Measurements from ENCODE around the gene NCS1. TPM values are rescaled to one million over a fixed set of nuclear protein-coding genes. Genes with fewer than 3 reads are reported as not detected.

NCS1 gene
- total and polyA plus RNA-seq, 9 of the 15 experiments (the other 6 are each of a cell fraction or from before 2014, with no cell fraction given) = 0.28 to 27.0 (median 9.6) TPM

DNA sequence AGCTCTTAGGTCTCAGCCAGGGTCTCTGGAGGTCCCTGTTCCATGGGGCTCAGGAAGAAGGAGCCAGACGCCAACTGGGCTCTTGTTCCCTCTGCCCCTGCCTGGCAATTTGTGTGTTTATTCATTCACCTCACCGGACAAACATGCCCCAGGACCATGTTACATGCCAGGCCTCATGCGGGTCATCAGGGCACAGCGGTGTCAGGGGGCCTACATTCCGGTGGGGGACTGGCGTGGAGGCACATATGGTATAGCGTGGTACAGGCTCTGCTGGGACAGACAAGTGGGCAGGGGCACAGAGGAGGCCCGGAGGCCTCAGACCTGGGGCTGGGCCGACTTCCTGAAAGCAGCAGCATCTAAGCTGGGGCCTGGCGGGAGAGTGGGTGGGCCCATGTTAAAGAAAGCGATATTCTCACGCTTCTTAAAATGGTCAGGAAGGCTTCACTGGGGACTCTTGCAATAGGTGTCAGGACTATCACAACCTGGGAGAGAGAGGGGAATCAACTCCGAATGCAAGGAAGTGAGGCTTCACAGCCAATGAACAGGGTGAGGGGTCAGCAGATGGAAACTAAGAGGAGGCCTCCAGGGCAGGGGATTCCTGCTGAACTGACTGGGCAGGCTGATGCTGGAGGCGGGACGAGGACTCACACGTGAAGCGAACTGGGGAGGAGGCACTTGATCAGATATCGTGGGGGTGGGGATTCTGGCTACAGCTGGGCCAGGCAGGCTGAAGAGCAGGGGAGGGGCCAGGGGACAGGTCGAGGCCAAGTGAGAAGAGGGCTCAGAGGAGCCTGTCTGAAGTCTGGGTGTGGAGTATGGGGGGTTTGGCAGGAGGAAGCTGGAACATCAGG is 41.9 kb downstream of the NCS1 start (continued):
- TF ChIP-seq, protein P1, sequence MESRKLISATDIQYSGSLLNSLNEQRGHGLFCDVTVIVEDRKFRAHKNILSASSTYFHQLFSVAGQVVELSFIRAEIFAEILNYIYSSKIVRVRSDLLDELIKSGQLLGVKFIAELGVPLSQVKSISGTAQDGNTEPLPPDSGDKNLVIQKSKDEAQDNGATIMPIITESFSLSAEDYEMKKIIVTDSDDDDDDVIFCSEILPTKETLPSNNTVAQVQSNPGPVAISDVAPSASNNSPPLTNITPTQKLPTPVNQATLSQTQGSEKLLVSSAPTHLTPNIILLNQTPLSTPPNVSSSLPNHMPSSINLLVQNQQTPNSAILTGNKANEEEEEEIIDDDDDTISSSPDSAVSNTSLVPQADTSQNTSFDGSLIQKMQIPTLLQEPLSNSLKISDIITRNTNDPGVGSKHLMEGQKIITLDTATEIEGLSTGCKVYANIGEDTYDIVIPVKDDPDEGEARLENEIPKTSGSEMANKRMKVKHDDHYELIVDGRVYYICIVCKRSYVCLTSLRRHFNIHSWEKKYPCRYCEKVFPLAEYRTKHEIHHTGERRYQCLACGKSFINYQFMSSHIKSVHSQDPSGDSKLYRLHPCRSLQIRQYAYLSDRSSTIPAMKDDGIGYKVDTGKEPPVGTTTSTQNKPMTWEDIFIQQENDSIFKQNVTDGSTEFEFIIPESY (CRISPR knock-in tag; IDR thresholded peaks at IDR 0.05) = 0 out of 2 replicates have a peak, but pooled peaks have one; percentile 38
- no peak for TF ChIP-seq PHB2 (IDR thresholded peaks at IDR 0.05; ENCODE audit: low read depth)
- TF ChIP-seq HDGF (IDR thresholded peaks at IDR 0.05) = 0 out of 2 replicates have a peak, but pooled peaks have one; percentile 45
- TF ChIP-seq, protein P2, sequence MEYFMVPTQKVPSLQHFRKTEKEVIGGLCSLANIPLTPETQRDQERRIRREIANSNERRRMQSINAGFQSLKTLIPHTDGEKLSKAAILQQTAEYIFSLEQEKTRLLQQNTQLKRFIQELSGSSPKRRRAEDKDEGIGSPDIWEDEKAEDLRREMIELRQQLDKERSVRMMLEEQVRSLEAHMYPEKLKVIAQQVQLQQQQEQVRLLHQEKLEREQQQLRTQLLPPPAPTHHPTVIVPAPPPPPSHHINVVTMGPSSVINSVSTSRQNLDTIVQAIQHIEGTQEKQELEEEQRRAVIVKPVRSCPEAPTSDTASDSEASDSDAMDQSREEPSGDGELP (CRISPR knock-in tag; IDR thresholded peaks at IDR 0.05; ENCODE audit: borderline replicate concordance) = peak; percentile 98
- TF ChIP-seq L3MBTL2 (IDR thresholded peaks at IDR 0.05) = peak; percentile 65; the same call in 1 of the 2 replicates
- no peak for TF ChIP-seq ZNF699 (CRISPR knock-in tag; IDR thresholded peaks at IDR 0.05; ENCODE audit: insufficient replicate concordance)
- TF ChIP-seq, protein P3, sequence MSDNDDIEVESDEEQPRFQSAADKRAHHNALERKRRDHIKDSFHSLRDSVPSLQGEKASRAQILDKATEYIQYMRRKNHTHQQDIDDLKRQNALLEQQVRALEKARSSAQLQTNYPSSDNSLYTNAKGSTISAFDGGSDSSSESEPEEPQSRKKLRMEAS (CRISPR knock-in tag; IDR thresholded peaks at IDR 0.05) = 0 out of 2 replicates have a peak, but pooled peaks have one; percentile 39
- no peak for TF ChIP-seq MCM2 (IDR thresholded peaks at IDR 0.05; ENCODE audit: low read depth)
- peak; percentile 74 for TF ChIP-seq DACH1 (IDR thresholded peaks at IDR 0.05; ENCODE audit: partially characterized antibody)
- TF ChIP-seq ZNF586 (CRISPR knock-in tag; conservative IDR thresholded peaks at IDR 0.05) = no peak
- TF ChIP-seq, protein P4, sequence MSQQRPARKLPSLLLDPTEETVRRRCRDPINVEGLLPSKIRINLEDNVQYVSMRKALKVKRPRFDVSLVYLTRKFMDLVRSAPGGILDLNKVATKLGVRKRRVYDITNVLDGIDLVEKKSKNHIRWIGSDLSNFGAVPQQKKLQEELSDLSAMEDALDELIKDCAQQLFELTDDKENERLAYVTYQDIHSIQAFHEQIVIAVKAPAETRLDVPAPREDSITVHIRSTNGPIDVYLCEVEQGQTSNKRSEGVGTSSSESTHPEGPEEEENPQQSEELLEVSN (IDR thresholded peaks at IDR 0.05; ENCODE audit: borderline replicate concordance in 1 of 2, extremely low read depth in 1 of 2, insufficient read depth in 1 of 2, insufficient read length in 1 of 2, low read depth in 1 of 2, low read length in 1 of 2, poor library complexity in 1 of 2, severe bottlenecking in 1 of 2) = peak; percentile 21 to 58
- 0 out of 2 replicates have a peak, but pooled peaks have one; percentile 33 for TF ChIP-seq MYC (IDR thresholded peaks at IDR 0.05; ENCODE audit: low read depth, low read length)
- TF ChIP-seq MYC (CRISPR knock-in tag; IDR thresholded peaks at IDR 0.05; ENCODE audit: borderline replicate concordance, low read depth) = no peak
- no peak for TF ChIP-seq RBM15 (IDR thresholded peaks at IDR 0.05; ENCODE audit: insufficient read depth, low read length)
- TF ChIP-seq, protein P5, sequence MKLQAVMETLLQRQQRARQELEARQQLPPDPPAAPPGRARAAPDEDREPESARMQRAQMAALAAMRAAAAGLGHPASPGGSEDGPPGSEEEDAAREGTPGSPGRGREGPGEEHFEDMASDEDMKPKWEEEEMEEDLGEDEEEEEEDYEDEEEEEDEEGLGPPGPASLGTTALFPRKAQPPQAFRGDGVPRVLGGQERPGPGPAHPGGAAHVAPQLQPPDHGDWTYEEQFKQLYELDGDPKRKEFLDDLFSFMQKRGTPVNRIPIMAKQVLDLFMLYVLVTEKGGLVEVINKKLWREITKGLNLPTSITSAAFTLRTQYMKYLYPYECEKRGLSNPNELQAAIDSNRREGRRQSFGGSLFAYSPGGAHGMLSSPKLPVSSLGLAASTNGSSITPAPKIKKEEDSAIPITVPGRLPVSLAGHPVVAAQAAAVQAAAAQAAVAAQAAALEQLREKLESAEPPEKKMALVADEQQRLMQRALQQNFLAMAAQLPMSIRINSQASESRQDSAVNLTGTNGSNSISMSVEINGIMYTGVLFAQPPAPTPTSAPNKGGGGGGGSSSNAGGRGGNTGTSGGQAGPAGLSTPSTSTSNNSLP (IDR thresholded peaks at IDR 0.05; ENCODE audit: borderline replicate concordance, low read depth, low read length) = no peak
- TF ChIP-seq, protein P6, sequence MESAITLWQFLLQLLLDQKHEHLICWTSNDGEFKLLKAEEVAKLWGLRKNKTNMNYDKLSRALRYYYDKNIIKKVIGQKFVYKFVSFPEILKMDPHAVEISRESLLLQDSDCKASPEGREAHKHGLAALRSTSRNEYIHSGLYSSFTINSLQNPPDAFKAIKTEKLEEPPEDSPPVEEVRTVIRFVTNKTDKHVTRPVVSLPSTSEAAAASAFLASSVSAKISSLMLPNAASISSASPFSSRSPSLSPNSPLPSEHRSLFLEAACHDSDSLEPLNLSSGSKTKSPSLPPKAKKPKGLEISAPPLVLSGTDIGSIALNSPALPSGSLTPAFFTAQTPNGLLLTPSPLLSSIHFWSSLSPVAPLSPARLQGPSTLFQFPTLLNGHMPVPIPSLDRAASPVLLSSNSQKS (CRISPR knock-in tag; IDR thresholded peaks at IDR 0.05) = no peak
- TF ChIP-seq, protein P7, sequence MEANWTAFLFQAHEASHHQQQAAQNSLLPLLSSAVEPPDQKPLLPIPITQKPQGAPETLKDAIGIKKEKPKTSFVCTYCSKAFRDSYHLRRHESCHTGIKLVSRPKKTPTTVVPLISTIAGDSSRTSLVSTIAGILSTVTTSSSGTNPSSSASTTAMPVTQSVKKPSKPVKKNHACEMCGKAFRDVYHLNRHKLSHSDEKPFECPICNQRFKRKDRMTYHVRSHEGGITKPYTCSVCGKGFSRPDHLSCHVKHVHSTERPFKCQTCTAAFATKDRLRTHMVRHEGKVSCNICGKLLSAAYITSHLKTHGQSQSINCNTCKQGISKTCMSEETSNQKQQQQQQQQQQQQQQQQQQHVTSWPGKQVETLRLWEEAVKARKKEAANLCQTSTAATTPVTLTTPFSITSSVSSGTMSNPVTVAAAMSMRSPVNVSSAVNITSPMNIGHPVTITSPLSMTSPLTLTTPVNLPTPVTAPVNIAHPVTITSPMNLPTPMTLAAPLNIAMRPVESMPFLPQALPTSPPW (CRISPR knock-in tag; IDR thresholded peaks at IDR 0.05) = peak; percentile 66

Data from K562 (cell line).